Liver (tissue), 9 donors: ENCODE results near the gene CSDE1. TPM values are rescaled to one million over a fixed set of nuclear protein-coding genes. Genes with fewer than 3 reads are reported as not detected.
"Not testable (repeated sequence)": the region's sequence is repeated elsewhere in the genome, so short reads cannot be mapped to it uniquely, and the experiment has no call there.

Experiments
- DNase-seq: peaks from one replicate; pipeline ENCODE4 v3.0.0-alpha.2; 2017; ENCODE audit warnings: low spot score
- H3K27ac ChIP-seq, 2 donors: one replicate each; pipeline ENCODE4 v1.7.0; 2013; ENCODE audit warnings: inconsistent platforms in 2 of 2, low read length in 2 of 2, control low read depth in 1 of 2, low read depth in 1 of 2, mild to moderate bottlenecking in 1 of 2
- H3K27me3 ChIP-seq, 4 donors: one replicate each; pipeline versions ENCODE4 v1.6.1 to v1.7.0; 2013; ENCODE audit warnings: low read length in 3 of 4, inconsistent platforms in 1 of 4, mild to moderate bottlenecking in 1 of 4, moderate library complexity in 1 of 4; ENCODE audit not compliant: control insufficient read depth in 4 of 4, insufficient read depth in 4 of 4
- H3K36me3 ChIP-seq, 4 donors: one replicate each; pipeline versions ENCODE4 v1.6.1 to v1.7.0; 2013; ENCODE audit warnings: low read length in 3 of 4, mild to moderate bottlenecking in 3 of 4, low read depth in 1 of 4, moderate library complexity in 1 of 4; ENCODE audit not compliant: control insufficient read depth in 4 of 4, insufficient read depth in 3 of 4
- H3K4me1 ChIP-seq, 4 donors: one replicate each; pipeline versions ENCODE4 v1.6.1 to v1.7.0; 2013; ENCODE audit warnings: low read length in 3 of 4, mild to moderate bottlenecking in 3 of 4, moderate library complexity in 1 of 4; ENCODE audit not compliant: control insufficient read depth in 4 of 4, insufficient read depth in 4 of 4
- H3K4me3 ChIP-seq, 3 donors: one replicate each; pipeline versions ENCODE4 v1.6.1 to v1.7.0; 2013; ENCODE audit warnings: low read length in 3 of 3, control low read depth in 1 of 3, low read depth in 1 of 3, mild to moderate bottlenecking in 1 of 3
- H3K9ac ChIP-seq, 2 donors: one replicate each; pipeline ENCODE4 v1.7.0; 2013; ENCODE audit warnings: low read length in 2 of 2, mild to moderate bottlenecking in 2 of 2, moderate library complexity in 2 of 2, control low read depth in 1 of 2, low read depth in 1 of 2
- H3K9me3 ChIP-seq, 4 donors: one replicate each; pipeline versions ENCODE4 v1.6.1 to v1.7.0; 2013; ENCODE audit warnings: low read length in 3 of 4; ENCODE audit not compliant: control insufficient read depth in 4 of 4
- ATF3 ChIP-seq: IDR thresholded peaks from 2 replicates; pipeline ENCODE4 v1.6.1; 2016; ENCODE audit warnings: antibody characterized with exemption
- EGR1 ChIP-seq, 2 donors: IDR thresholded peaks; 2 replicates each; pipeline ENCODE4 v1.6.1; 2016 to 2018; ENCODE audit warnings: antibody characterized with exemption in 2 of 2, low read depth in 2 of 2
- FOXA1 ChIP-seq: IDR thresholded peaks from 2 replicates; pipeline ENCODE4 v1.6.1; 2016; ENCODE audit warnings: antibody characterized with exemption
- FOXA2 ChIP-seq: IDR thresholded peaks from 2 replicates; pipeline ENCODE4 v1.6.1; 2016; ENCODE audit warnings: antibody characterized with exemption
- GABPA ChIP-seq, 2 donors: IDR thresholded peaks in 1 of 2; conservative IDR thresholded peaks in 1 of 2; 2 replicates each; pipeline ENCODE4 v1.6.1; 2016; ENCODE audit warnings: antibody characterized with exemption in 2 of 2, mild to moderate bottlenecking in 1 of 2, moderate library complexity in 1 of 2
- HNF4A ChIP-seq, 2 donors: conservative IDR thresholded peaks; 2 replicates each; pipeline ENCODE4 v1.6.1; 2016; ENCODE audit warnings: antibody characterized with exemption in 2 of 2, mild to moderate bottlenecking in 2 of 2
- HNF4G ChIP-seq: IDR thresholded peaks from 2 replicates; pipeline ENCODE4 v1.6.1; 2016; ENCODE audit warnings: antibody characterized with exemption
- JUND ChIP-seq, 2 donors: IDR thresholded peaks; 2 replicates each; pipeline ENCODE4 v1.6.1; 2016; ENCODE audit warnings: antibody characterized with exemption in 2 of 2
- MAX ChIP-seq: IDR thresholded peaks from 2 replicates; pipeline ENCODE4 v1.6.1; 2016; ENCODE audit warnings: antibody characterized with exemption
- RAD21 ChIP-seq, 2 donors: IDR thresholded peaks; 2 replicates each; pipeline ENCODE4 v1.6.1; 2016; ENCODE audit warnings: antibody characterized with exemption in 2 of 2, mild to moderate bottlenecking in 2 of 2
- REST ChIP-seq: IDR thresholded peaks from 2 replicates; pipeline ENCODE4 v1.6.1; 2016; ENCODE audit warnings: antibody characterized with exemption, mild to moderate bottlenecking
- RXRA ChIP-seq, 2 donors: IDR thresholded peaks; 2 replicates each; pipeline ENCODE4 v1.6.1; 2017 to 2018; ENCODE audit warnings: antibody characterized with exemption in 2 of 2, mild to moderate bottlenecking in 1 of 2
- SP1 ChIP-seq: IDR thresholded peaks from 2 replicates; pipeline ENCODE4 v1.6.1; 2018; ENCODE audit warnings: antibody characterized with exemption, mild to moderate bottlenecking
- TAF1 ChIP-seq: conservative IDR thresholded peaks from 2 replicates; pipeline ENCODE4 v1.6.1; 2016; ENCODE audit warnings: antibody characterized with exemption, mild to moderate bottlenecking
- YY1 ChIP-seq: IDR thresholded peaks from 2 replicates; pipeline ENCODE4 v1.6.1; 2016; ENCODE audit warnings: antibody characterized with exemption, mild to moderate bottlenecking
- ZBTB33 ChIP-seq: IDR thresholded peaks from 2 replicates; pipeline ENCODE4 v1.6.1; 2016; ENCODE audit warnings: antibody characterized with exemption
- WGBS: extraction: QIAGEN DNeasy Blood & Tissue Kit; methylation state at CpG from one replicate; pipeline ENCODE4 v1.1.7; 2013; 5-methylcytosine and 5-hydroxymethylcytosine counted together
- polyA plus RNA-seq, 2 donors: library from polyadenylated mRNA; stranded (reverse) in 1 of 2; unstranded in 1 of 2; fragments of 200-250 nt in 1 of 2; fragments of >200 nt in 1 of 2; fragmentation: Nextera tagmentation in 1 of 2; extraction: Ambion mirVana in 1 of 2; gene quantifications; one replicate each; pipeline versions ENCODE4 v1.2.1 to v1.2.3, GENCODE V29; 2013 to 2015
- total RNA-seq, 2 donors: library from RNA; depleted of rRNA; stranded (reverse); fragments of >200 nt; gene quantifications; one replicate each; pipeline ENCODE4 v1.2.3, GENCODE V29; 2014
- donor health status: healthy.
- donor health status: healthy.
- donor health status: healthy.
- donor health status: healthy.
- donor health status: healthy.

Gene CSDE1
- total RNA-seq (100 to 1,000 TPM; 178 to 376 TPM), polyA plus RNA-seq (10 to 100 TPM; 63.7 to 84.7 TPM)

GRCh38 chr1:114757455-114758255, at the start of gene CSDE1:
CSDE1 (minus strand) TSS chr1:114757984; CDS start chr1:114739890, 18,094 bp downstream.
- peak within 1 kb of the TSS; percentile 76 to 96 (median 88) for H3K4me3 ChIP-seq
- TF ChIP-seq REST: peak; percentile 84
- peak in 1 of 2 donors; percentile 26 for TF ChIP-seq JUND (IDR thresholded peaks at IDR 0.05)
- no peak for TF ChIP-seq ATF3
- TF ChIP-seq TAF1: peak; percentile 91
- peak; percentile 75 for TF ChIP-seq MAX
- peak; percentile 19 to 62 for TF ChIP-seq RAD21 (IDR thresholded peaks at IDR 0.05)
- no peak for TF ChIP-seq RXRA (IDR thresholded peaks at IDR 0.05)
- peak in 1 of 2 donors; percentile 49 for TF ChIP-seq GABPA (IDR thresholded peaks at IDR 0.05 in 1 of 2, conservative IDR thresholded peaks at IDR 0.05 in 1 of 2)
- no peak for TF ChIP-seq FOXA2
- peak; percentile 100 for TF ChIP-seq ZBTB33
- peak; percentile 13 to 17 for TF ChIP-seq HNF4A (conservative IDR thresholded peaks at IDR 0.05)
- TF ChIP-seq FOXA1: no peak
- TF ChIP-seq SP1: peak; percentile 66
- no peak for TF ChIP-seq EGR1 (IDR thresholded peaks at IDR 0.05; ENCODE audit: low read depth in 2 of 2)
- no peak for TF ChIP-seq HNF4G
- peak; percentile 98 for TF ChIP-seq YY1
- DNase-seq: peak; percentile 96
- no peaks in the 10 kb centered on the region for H3K27me3 ChIP-seq
- WGBS: under 1% methylated on average over 50 of the region's 50 CpGs
- H3K9me3 ChIP-seq: no peaks in the 10 kb centered on the region
- H3K9ac ChIP-seq: peak within 1 kb of the TSS; percentile 96 to 98
- peaks cover 3 to 39% (median 37%) of the 10 kb centered on the region in 4 donors for H3K4me1 ChIP-seq
- H3K27ac ChIP-seq: peak within 1 kb of the TSS; percentile 98
- no peaks in the 10 kb centered on the region for H3K36me3 ChIP-seq

GRCh38 chr1:114804449-114804848, 46.7 kb upstream of the CSDE1 start:
- DNase-seq, H3K27me3 ChIP-seq, H3K4me3 ChIP-seq, H3K27ac ChIP-seq, H3K9me3 ChIP-seq, H3K4me1 ChIP-seq, H3K36me3 ChIP-seq, H3K9ac ChIP-seq: not testable (repeated sequence)
- whole genome bisulfite sequencing: 93% methylated on average over 32 of the region's 33 CpGs
